ENCODE measurements around the gene MEGF10. TPM values are rescaled to one million over a fixed set of nuclear protein-coding genes. Genes with fewer than 3 reads are reported as not detected.

The MEGF10 gene
- total and polyA plus RNA-seq, 7 donors = under 0.01 to 3.6 (median 1.7) TPM; not detected in 1

DNA sequence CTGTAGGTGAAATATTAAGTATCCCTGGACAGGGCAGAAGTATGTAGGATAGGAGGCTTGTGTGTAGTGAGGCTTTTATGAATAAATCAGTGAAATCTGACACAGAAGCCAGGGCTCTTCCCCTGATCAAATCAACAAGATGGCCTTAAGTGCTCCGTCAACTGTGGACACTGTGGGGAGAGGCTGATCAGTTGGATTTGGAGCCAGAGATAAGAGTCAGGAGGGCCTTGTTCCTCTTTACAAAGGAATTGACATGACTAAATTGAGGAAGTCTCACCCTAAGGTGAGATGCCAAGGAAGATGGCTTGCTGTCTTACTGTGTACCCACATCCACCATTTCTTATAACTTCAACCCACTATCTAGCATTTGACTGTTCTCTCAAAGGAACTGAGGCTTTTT lies 135.3 kb downstream of the MEGF10 start:
- intact Hi-C loops (cut with DNase I) = no loop called here
- no peak for TF ChIP-seq POLR2AphosphoS5 (IDR thresholded peaks at IDR 0.05)
- TF ChIP-seq EP300 (IDR thresholded peaks at IDR 0.05) = no peak
- TF ChIP-seq POLR2A (IDR thresholded peaks at IDR 0.05) = no peak
- TF ChIP-seq CTCF (IDR thresholded peaks at IDR 0.05) = no peak
- Histone ChIP-seq H3K27ac (no peak overlapping the region), H3K4me1 (no peaks in the 10 kb centered on the region), H3K27me3 (no peaks in the 10 kb centered on the region), H3K36me3 (no peaks in the 10 kb centered on the region), H3K9me3 (no peaks in the 10 kb centered on the region), H3K4me3 (no peak overlapping the region)
- DNase-seq = no peak
- 52 to 80% methylated on average over 1 of the region's 1 CpG for WGBS, 2 donors

- Histone ChIP-seq H3K4me3 (no peak overlapping the region), H3K27me3 (no peaks in the 10 kb centered on the region), H3K9me3 (no peaks in the 10 kb centered on the region), H3K27ac (no peak overlapping the region), H3K36me3 (no peaks in the 10 kb centered on the region), H3K4me1 (no peaks in the 10 kb centered on the region)
- WGBS, 2 donors = 78 to 89% methylated on average over 2 of the region's 2 CpGs
- DNase-seq = no peak
- intact Hi-C loops (cut with DNase I) = no loop called here
- TF ChIP-seq POLR2AphosphoS5 (IDR thresholded peaks at IDR 0.05) (no peak), POLR2A (IDR thresholded peaks at IDR 0.05) (no peak), EP300 (IDR thresholded peaks at IDR 0.05) (no peak), CTCF (IDR thresholded peaks at IDR 0.05) (no peak)
These were observed 136.1 kb downstream of the MEGF10 start for GRCh38 chr5:127426661-127427060.

DNA sequence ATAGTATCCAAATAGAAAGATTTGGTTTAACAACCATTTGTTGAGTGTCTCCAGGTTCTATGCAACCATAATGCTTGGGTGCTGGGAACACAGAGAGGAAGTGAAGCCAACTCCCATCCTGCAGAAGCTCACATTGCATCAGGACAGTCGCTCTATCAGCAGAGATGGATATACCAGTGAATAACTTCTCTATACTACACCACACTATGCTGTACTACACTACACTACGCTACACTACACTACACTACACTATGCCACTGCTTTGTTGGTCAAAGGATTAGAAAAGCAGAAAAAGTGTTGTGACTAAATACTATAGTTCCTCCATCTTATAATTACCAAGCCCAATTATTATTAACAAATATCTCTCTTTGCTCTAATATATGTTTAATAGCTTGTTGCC lies 137.7 kb downstream of the MEGF10 start:
- Histone ChIP-seq H3K36me3 (no peaks in the 10 kb centered on the region), H3K4me3 (no peak overlapping the region), H3K9me3 (no peaks in the 10 kb centered on the region), H3K4me1 (no peaks in the 10 kb centered on the region), H3K27me3 (no peaks in the 10 kb centered on the region), H3K27ac (no peak overlapping the region)
- intact Hi-C loops (cut with DNase I) = no loop called here
- no peak for DNase-seq
- 91 to 92% methylated on average over 2 of the region's 2 CpGs for WGBS, 2 donors
- TF ChIP-seq POLR2A (IDR thresholded peaks at IDR 0.05) (no peak), POLR2AphosphoS5 (IDR thresholded peaks at IDR 0.05) (no peak), CTCF (IDR thresholded peaks at IDR 0.05) (no peak), EP300 (IDR thresholded peaks at IDR 0.05) (no peak)

DNA sequence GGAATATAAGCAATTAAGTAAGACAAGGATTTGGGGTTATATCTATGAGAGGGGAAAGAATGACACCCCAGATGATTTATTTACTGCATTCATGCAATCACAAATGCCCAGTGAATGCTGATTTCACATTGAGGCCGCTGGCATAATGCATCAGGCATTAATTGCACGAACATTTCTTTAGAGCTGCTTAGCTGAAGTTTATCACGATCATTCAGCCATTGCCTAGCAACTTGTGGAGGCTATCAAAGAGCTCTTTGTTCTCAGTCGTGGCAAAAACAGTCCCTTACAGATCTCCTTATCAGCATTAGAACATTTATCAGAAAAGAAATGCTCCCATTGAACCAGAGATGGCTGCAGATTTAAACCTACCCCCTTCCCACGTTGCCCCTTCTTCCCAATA lies 138.2 kb downstream of the MEGF10 start:
- Histone ChIP-seq H3K4me1 (no peaks in the 10 kb centered on the region), H3K9me3 (no peaks in the 10 kb centered on the region), H3K27me3 (no peaks in the 10 kb centered on the region), H3K36me3 (no peaks in the 10 kb centered on the region), H3K4me3 (no peak overlapping the region), H3K27ac (no peak overlapping the region)
- TF ChIP-seq EP300 (IDR thresholded peaks at IDR 0.05) = no peak
- TF ChIP-seq POLR2A (IDR thresholded peaks at IDR 0.05) = no peak
- no peak for TF ChIP-seq POLR2AphosphoS5 (IDR thresholded peaks at IDR 0.05)
- TF ChIP-seq CTCF (IDR thresholded peaks at IDR 0.05) = no peak
- WGBS, 2 donors = 12 to 65% methylated on average over 5 of the region's 5 CpGs
- no peak for DNase-seq
- intact Hi-C loops (cut with DNase I) = no loop called here

DNA sequence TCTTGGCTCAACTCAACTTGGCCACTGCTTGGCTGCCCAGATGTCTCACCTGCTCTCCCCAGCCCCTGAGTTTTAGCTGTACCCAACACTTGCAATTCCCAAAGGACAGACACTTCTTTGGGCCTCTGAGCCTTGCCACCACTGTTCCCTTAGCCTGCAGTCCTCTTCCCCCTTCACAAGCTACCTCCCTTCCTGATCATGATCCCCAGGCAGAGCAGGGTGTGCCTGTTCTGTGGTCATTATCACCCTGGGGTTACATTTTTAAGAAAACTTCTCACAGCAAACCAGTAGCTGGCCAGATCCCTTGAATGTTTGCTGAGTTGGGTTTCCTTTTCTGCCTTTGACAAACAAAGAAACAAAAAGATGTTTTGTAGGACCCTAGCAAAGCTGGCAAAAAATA lies 139.3 kb downstream of the MEGF10 start:
- Histone ChIP-seq H3K27me3 (no peaks in the 10 kb centered on the region), H3K27ac (no peak overlapping the region)
- intact Hi-C loops (cut with DNase I) = no loop called here

More for the DNA sequence above, 139.3 kb downstream of the MEGF10 start:
- Histone ChIP-seq H3K9me3 (no peaks in the 10 kb centered on the region), H3K36me3 (no peaks in the 10 kb centered on the region), H3K4me3 (no peak overlapping the region), H3K4me1 (no peaks in the 10 kb centered on the region)
- TF ChIP-seq CTCF (IDR thresholded peaks at IDR 0.05) (no peak), POLR2A (IDR thresholded peaks at IDR 0.05) (no peak), EP300 (IDR thresholded peaks at IDR 0.05) (no peak), POLR2AphosphoS5 (IDR thresholded peaks at IDR 0.05) (no peak)
- no peak for DNase-seq

All from sigmoid colon (tissue), 7 donors.